ENCODE results near the gene CCDC77.

DNA sequence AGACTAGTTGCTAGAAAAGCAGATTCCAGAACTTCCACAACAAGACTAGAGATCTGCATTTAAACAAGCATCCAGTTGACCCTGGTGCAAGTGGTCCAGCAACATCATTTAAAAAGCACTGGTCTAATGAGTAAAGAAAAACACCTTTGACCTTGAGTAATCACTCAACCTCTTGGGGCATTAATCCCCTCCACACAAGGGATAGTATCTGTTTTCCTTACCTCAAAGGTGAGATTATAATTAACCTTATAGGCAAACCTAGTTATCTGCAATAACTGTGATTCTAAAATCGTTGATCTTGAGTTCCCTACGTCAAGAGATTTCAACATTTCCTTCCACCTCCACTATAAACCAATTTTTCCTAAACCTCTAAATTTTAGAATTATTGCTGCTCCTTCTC, 13.4 kb upstream of the CCDC77 start:
- no peak for TF ChIP-seq POLR2AphosphoS5 (IDR thresholded peaks at IDR 0.05; ENCODE audit: low read depth, low read length)
- TF ChIP-seq CTCF (IDR thresholded peaks at IDR 0.05): no peak
- TF ChIP-seq YY1 (IDR thresholded peaks at IDR 0.05; ENCODE audit: low read depth): no peak
- TF ChIP-seq SIN3A (IDR thresholded peaks at IDR 0.05; ENCODE audit: borderline replicate concordance, low read depth, low read length): no peak
- no peak for TF ChIP-seq TAF1 (IDR thresholded peaks at IDR 0.05; ENCODE audit: borderline replicate concordance, low read depth, low read length)
- no peak for TF ChIP-seq MAX (IDR thresholded peaks at IDR 0.05; ENCODE audit: low read depth)
- TF ChIP-seq, protein P1, sequence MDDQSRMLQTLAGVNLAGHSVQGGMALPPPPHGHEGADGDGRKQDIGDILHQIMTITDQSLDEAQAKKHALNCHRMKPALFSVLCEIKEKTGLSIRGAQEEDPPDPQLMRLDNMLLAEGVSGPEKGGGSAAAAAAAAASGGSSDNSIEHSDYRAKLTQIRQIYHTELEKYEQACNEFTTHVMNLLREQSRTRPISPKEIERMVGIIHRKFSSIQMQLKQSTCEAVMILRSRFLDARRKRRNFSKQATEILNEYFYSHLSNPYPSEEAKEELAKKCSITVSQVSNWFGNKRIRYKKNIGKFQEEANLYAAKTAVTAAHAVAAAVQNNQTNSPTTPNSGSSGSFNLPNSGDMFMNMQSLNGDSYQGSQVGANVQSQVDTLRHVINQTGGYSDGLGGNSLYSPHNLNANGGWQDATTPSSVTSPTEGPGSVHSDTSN (IDR thresholded peaks at IDR 0.05): no peak
- no peak for TF ChIP-seq TCF12 (IDR thresholded peaks at IDR 0.05)
- no peak for TF ChIP-seq EP300 (IDR thresholded peaks at IDR 0.05; ENCODE audit: borderline replicate concordance in 1 of 2, low read depth in 1 of 2, low read length in 1 of 2)

Measured in SK-N-SH (cell line).